Endothelial cell (in vitro differentiated cells): ENCODE measurements around the gene SLC17A2. TPM values are rescaled to one million over a fixed set of nuclear protein-coding genes. Genes with fewer than 3 reads are reported as not detected.

Experiments used
- total RNA-seq: library from RNA; stranded (reverse); fragmentation: NEBNext Ultra II Directional; extraction: Animal tissue kit (Norgen Biotek cat#: 25700); gene quantifications from one replicate; pipeline ENCODE4 v1.2.1, GENCODE V29; 2021; ENCODE audit not compliant: unreplicated experiment

SLC17A2 gene
- total RNA-seq, 1 donor from 2014 or later = not detected

Other genes starting within 250 kb of the SLC17A2 start
- gene SLC17A4, start 175.9 kb downstream of the SLC17A2 start, total RNA-seq = not detected
- not detected for gene SLC17A1, start 98.6 kb downstream of the SLC17A2 start, total RNA-seq
- gene SLC17A3, start 56.4 kb downstream of the SLC17A2 start, total RNA-seq = 0.23 TPM
- 3.8 TPM for gene TRIM38, start 32.1 kb upstream of the SLC17A2 start, total RNA-seq
- gene HFE, start 156.7 kb upstream of the SLC17A2 start, total RNA-seq = 1.2 TPM